PFSK-1 (cell line): ENCODE data around the gene SPPL2C.

Source experiments
- POLR2AphosphoS5 ChIP-seq: IDR thresholded peaks from 2 replicates; pipeline ENCODE4 v1.6.1; 2012; ENCODE audit warnings: low read depth, mild to moderate bottlenecking, control low read depth, low read length, moderate library complexity
- SIN3A ChIP-seq: IDR thresholded peaks from 2 replicates; pipeline ENCODE4 v1.6.1; 2012; ENCODE audit warnings: mild to moderate bottlenecking, low read length, moderate library complexity, borderline replicate concordance; ENCODE audit not compliant: insufficient read depth
- TAF1 ChIP-seq: IDR thresholded peaks from 2 replicates; pipeline ENCODE4 v1.6.1; 2012; ENCODE audit warnings: low read length, control low read depth, borderline replicate concordance; ENCODE audit not compliant: insufficient read depth
- TF ChIP-seq, protein P1 (sequence below), 2 experiments: IDR thresholded peaks; 2 replicates each; pipeline versions ENCODE4 v1.6.1 to v1.8.0; 2011 to 2012; ENCODE audit warnings: low read depth in 2 of 2, low read length in 2 of 2, control low read depth in 1 of 2, inconsistent platforms in 1 of 2, mild to moderate bottlenecking in 1 of 2, moderate library complexity in 1 of 2; ENCODE audit not compliant: insufficient read depth in 1 of 2

GRCh38 chr17:45809499-45809898 lies 35.2 kb upstream of the SPPL2C start:
- TF ChIP-seq TAF1 (no peak), POLR2AphosphoS5 (no peak), SIN3A (no peak)
- TF ChIP-seq, protein P1, sequence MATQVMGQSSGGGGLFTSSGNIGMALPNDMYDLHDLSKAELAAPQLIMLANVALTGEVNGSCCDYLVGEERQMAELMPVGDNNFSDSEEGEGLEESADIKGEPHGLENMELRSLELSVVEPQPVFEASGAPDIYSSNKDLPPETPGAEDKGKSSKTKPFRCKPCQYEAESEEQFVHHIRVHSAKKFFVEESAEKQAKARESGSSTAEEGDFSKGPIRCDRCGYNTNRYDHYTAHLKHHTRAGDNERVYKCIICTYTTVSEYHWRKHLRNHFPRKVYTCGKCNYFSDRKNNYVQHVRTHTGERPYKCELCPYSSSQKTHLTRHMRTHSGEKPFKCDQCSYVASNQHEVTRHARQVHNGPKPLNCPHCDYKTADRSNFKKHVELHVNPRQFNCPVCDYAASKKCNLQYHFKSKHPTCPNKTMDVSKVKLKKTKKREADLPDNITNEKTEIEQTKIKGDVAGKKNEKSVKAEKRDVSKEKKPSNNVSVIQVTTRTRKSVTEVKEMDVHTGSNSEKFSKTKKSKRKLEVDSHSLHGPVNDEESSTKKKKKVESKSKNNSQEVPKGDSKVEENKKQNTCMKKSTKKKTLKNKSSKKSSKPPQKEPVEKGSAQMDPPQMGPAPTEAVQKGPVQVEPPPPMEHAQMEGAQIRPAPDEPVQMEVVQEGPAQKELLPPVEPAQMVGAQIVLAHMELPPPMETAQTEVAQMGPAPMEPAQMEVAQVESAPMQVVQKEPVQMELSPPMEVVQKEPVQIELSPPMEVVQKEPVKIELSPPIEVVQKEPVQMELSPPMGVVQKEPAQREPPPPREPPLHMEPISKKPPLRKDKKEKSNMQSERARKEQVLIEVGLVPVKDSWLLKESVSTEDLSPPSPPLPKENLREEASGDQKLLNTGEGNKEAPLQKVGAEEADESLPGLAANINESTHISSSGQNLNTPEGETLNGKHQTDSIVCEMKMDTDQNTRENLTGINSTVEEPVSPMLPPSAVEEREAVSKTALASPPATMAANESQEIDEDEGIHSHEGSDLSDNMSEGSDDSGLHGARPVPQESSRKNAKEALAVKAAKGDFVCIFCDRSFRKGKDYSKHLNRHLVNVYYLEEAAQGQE (IDR thresholded peaks at IDR 0.05; ENCODE audit: insufficient read depth in 1 of 2, low read depth in 2 of 2, low read length in 2 of 2) = no peak
